A549 (cell line): ENCODE data around the gene SEPHS1. TPM values are rescaled to one million over a fixed set of nuclear protein-coding genes. Genes with fewer than 3 reads are reported as not detected.
A peak's percentile ranks its signal among the peaks of the same experiment; 100 is the strongest.
"Not testable (repeated sequence)": the region's sequence is repeated elsewhere in the genome, so short reads cannot be mapped to it uniquely, and the experiment has no call there.

ENCODE experiments used
- ATAC-seq, 2 experiments: fragments of 200-7000 bp in 1 of 2; fragments of >200 bp in 1 of 2; cut with Nextera tagmentation in 1 of 2; cut with Tn5 transposase in 1 of 2; 3 replicates each; pipeline versions ENCODE4 v1.8.0 to v1.9.1; 2018 to 2020; ENCODE audit warnings: mild to moderate bottlenecking in 1 of 2, moderate library complexity in 1 of 2
- CTCF ChIA-PET: fragments of 300-600 bp; sonication (Branson Sonifier 250); formaldehyde crosslinking; extraction: SDS; loops from one replicate; lab custom pipeline; 2021; ENCODE audit warnings: antibody characterized with exemption, inconsistent platforms; lab: Yijun Ruan, JAX
- POLR2A ChIA-PET: fragments of 350-600 bp; formaldehyde crosslinking; extraction: SDS; loops from one replicate; lab custom pipeline; 2021; ENCODE audit warnings: antibody characterized with exemption, inconsistent platforms; lab: Yijun Ruan, JAX
- DNase-seq, 2 experiments: peaks; one replicate each; pipeline versions ENCODE4 v3.0.0 to v3.0.0-alpha.2; 2011 to 2016; ENCODE audit warnings: low read depth in 1 of 2, low spot score in 1 of 2
- FAIRE-seq: peaks from 2 replicates; lab custom pipeline; 2011; peaks lifted over from hg19 to GRCh38; lab: Jason Lieb, UNC
- H3K27ac ChIP-seq, 2 experiments: fragments of >200 bp; sonication (Bioruptor Twin); formaldehyde crosslinking; 3 replicates each; pipeline ENCODE4 v1.5.1; 2016 to 2017
- H3K4me1 ChIP-seq: fragments of >200 bp; sonication (Bioruptor Twin); formaldehyde crosslinking; 3 replicates; pipeline ENCODE4 v1.6.1; 2016
- H3K4me2 ChIP-seq: fragments of >200 bp; sonication (Bioruptor Twin); formaldehyde crosslinking; 3 replicates; pipeline ENCODE4 v1.6.1; 2016
- H3K4me3 ChIP-seq: fragments of >200 bp; sonication (Bioruptor Twin); formaldehyde crosslinking; 3 replicates; pipeline ENCODE4 v1.5.1; 2016
- H3K9me3 ChIP-seq: fragments of >200 bp; sonication (Bioruptor Twin); formaldehyde crosslinking; 3 replicates; pipeline ENCODE4 v1.6.1; 2016
- BHLHE40 ChIP-seq: IDR thresholded peaks from 2 replicates; pipeline ENCODE4 v1.6.1; 2012; ENCODE audit warnings: low read depth, low read length, inconsistent platforms
- CEBPB ChIP-seq, 2 experiments: fragments of >200 bp in 1 of 2; sonication (Bioruptor Twin) in 1 of 2; formaldehyde crosslinking in 1 of 2; IDR thresholded peaks; 2 replicates each; pipeline ENCODE4 v1.6.1; 2012 to 2016
- CHD2 ChIP-seq: fragments of 150-350 bp; IDR thresholded peaks from 2 replicates; pipeline ENCODE4 v1.6.1; 2014; ENCODE audit warnings: low read length; ENCODE audit not compliant: partially characterized antibody
- CTCF ChIP-seq: fragments of >200 bp; sonication (Bioruptor Twin); formaldehyde crosslinking; IDR thresholded peaks from 3 replicates; pipeline ENCODE4 v1.5.1; 2016
- EHF ChIP-seq: fragments of 250-450 bp; sonication (Bioruptor Pico); IDR thresholded peaks from 2 replicates; pipeline ENCODE4 v1.5.0; 2020; ENCODE audit warnings: mild to moderate bottlenecking
- ELK1 ChIP-seq: fragments of 150-350 bp; IDR thresholded peaks from 2 replicates; pipeline ENCODE4 v1.6.1; 2014; ENCODE audit warnings: low read depth, mild to moderate bottlenecking, low read length
- ESRRA ChIP-seq: fragments of 150-350 bp; IDR thresholded peaks from 2 replicates; pipeline ENCODE4 v1.6.1; 2014; ENCODE audit warnings: mild to moderate bottlenecking, low read length, borderline replicate concordance
- FOSB ChIP-seq: fragments of 250-450 bp; sonication (Bioruptor Pico); IDR thresholded peaks from 2 replicates; pipeline ENCODE4 v1.5.0; 2020; ENCODE audit warnings: mild to moderate bottlenecking, moderate library complexity
- HDAC2 ChIP-seq: fragments of 200-600 bp; sonication (generic); IDR thresholded peaks from 2 replicates; pipeline ENCODE4 v1.6.1; 2016
- HEYL ChIP-seq: fragments of 250-450 bp; sonication (Bioruptor Pico); IDR thresholded peaks from 2 replicates; pipeline ENCODE4 v1.8.0; 2021; ENCODE audit warnings: mild to moderate bottlenecking, moderate library complexity
- HOXB13 ChIP-seq: fragments of 250-450 bp; sonication (Bioruptor Pico); IDR thresholded peaks from 2 replicates; pipeline ENCODE4 v1.5.0; 2020; ENCODE audit warnings: low read depth, mild to moderate bottlenecking, moderate library complexity
- KDM5A ChIP-seq: fragments of 200-600 bp; sonication (generic); IDR thresholded peaks from 2 replicates; pipeline ENCODE4 v1.6.1; 2016; ENCODE audit warnings: antibody characterized with exemption, mild to moderate bottlenecking
- MAFK ChIP-seq: fragments of 450-650 bp; IDR thresholded peaks from 2 replicates; pipeline ENCODE4 v1.6.1; 2014; ENCODE audit not compliant: partially characterized antibody
- MAX ChIP-seq: IDR thresholded peaks from 2 replicates; pipeline ENCODE4 v1.6.1; 2012
- MAZ ChIP-seq: fragments of 150-350 bp; IDR thresholded peaks from 2 replicates; pipeline ENCODE4 v1.6.1; 2014; ENCODE audit warnings: antibody characterized with exemption, low read depth, low read length, borderline replicate concordance
- MYC ChIP-seq: IDR thresholded peaks from 2 replicates; pipeline ENCODE4 v1.6.1; 2012; ENCODE audit warnings: mild to moderate bottlenecking, inconsistent platforms, low read length, improper control_type of control experiment, borderline replicate concordance
- NR3C1 ChIP-seq: fragments of >200 bp; sonication (Bioruptor Twin); formaldehyde crosslinking; IDR thresholded peaks from 3 replicates; pipeline ENCODE4 v1.6.1; 2017
- PBX3 ChIP-seq: IDR thresholded peaks from 2 replicates; pipeline ENCODE4 v1.6.1; 2012
- RFX5 ChIP-seq: fragments of 450-650 bp; IDR thresholded peaks from 2 replicates; pipeline ENCODE4 v1.7.1; 2014; ENCODE audit warnings: antibody characterized with exemption, mild to moderate bottlenecking, moderate library complexity
- TFCP2L1 ChIP-seq: fragments of 250-450 bp; sonication (Bioruptor Pico); IDR thresholded peaks from 2 replicates; pipeline ENCODE4 v1.5.0; 2021; ENCODE audit warnings: mild to moderate bottlenecking
- ZNF302 ChIP-seq: fragments of 250-450 bp; sonication (Bioruptor Pico); IDR thresholded peaks from 2 replicates; pipeline ENCODE4 v1.9.0; 2021; ENCODE audit warnings: inconsistent platforms, mild to moderate bottlenecking, moderate library complexity
- WGBS: methylation state at CpG from one replicate; pipeline ENCODE4 v1.1.6; 2017; ENCODE audit errors: missing lambda C conversion rate; 5-methylcytosine and 5-hydroxymethylcytosine counted together
- polyA plus RNA-seq, 4 experiments: library from polyadenylated mRNA; depleted of rRNA in 3 of 4; stranded (reverse); fragments of >200 nt; fragmentation: RNase III in 1 of 4; extraction: RNeasy Plus Mini Kit Qiagen cat#74134 plus additional on column Dnase treatment in 1 of 4; gene quantifications; 2 replicates in 3 of 4; 3 replicates in 1 of 4; pipeline ENCODE4 v1.2.3, GENCODE V29; 2011 to 2017

The SEPHS1 gene
- polyA plus RNA-seq, 2 of the 4 experiments (the other 2 are of a cell fraction): 71.4 to 124 TPM

- H3K4me1 ChIP-seq: peaks cover 3% of the 10 kb centered on the region; the same call in 1 of the 3 replicates
- DNase-seq (no peak), FAIRE-seq (no peak), ATAC-seq (peak in 1 of 2 experiments; percentile 46; a peak in 2 of 6 replicates)
- 85% methylated on average over 2 of the region's 2 CpGs for WGBS
- no peak overlapping the region for H3K4me3 ChIP-seq
- no peaks in the 10 kb centered on the region for H3K9me3 ChIP-seq
- H3K27ac ChIP-seq: no peak overlapping the region
- peak; percentile 60 for TF ChIP-seq MAFK
- no peak for TF ChIP-seq CEBPB (IDR thresholded peaks at IDR 0.05)
- no peak for TF ChIP-seq ZNF302 (CRISPR knock-in tag)
- ChIA-PET POLR2A (no interaction called here), CTCF (interaction anchor here (0.7 kb wide), 1 partner anchor 8 kb away, joined by 3 read pairs; no protein-coding TSS in a partner anchor)
- H3K4me2 ChIP-seq: no peak overlapping the region
Observed at GRCh38 chr10:13334556-13334955, 13.5 kb downstream of the SEPHS1 start.

- POLR2A ChIA-PET: no interaction called here
- H3K9me3 ChIP-seq: no peaks in the 10 kb centered on the region
- ATAC-seq: no peak
- no peak for DNase-seq
- H3K27ac ChIP-seq: no peak overlapping the region
- H3K4me1 ChIP-seq: peaks cover 3% of the 10 kb centered on the region; the same call in 1 of the 3 replicates
- no peak for FAIRE-seq
- WGBS: 94% methylated on average over 5 of the region's 5 CpGs
- no peak overlapping the region for H3K4me2 ChIP-seq
- CTCF ChIA-PET: no interaction called here
- TF ChIP-seq ZNF302 (CRISPR knock-in tag): no peak
- no peak for TF ChIP-seq ESRRA
- TF ChIP-seq MAX: no peak
- no peak for TF ChIP-seq KDM5A
- no peak overlapping the region for H3K4me3 ChIP-seq
Observed at GRCh38 chr10:13331646-13332045, 16.4 kb downstream of the SEPHS1 start.

GRCh38 chr10:13330980-13331379 lies 17.1 kb downstream of the SEPHS1 start:
- WGBS: 96% methylated on average over 8 of the region's 8 CpGs
- CTCF ChIA-PET: interaction anchor here (1.4 kb wide), 1 partner anchor 12 kb away, joined by 3 read pairs; no protein-coding TSS in a partner anchor
- DNase-seq, H3K27ac ChIP-seq, ATAC-seq, H3K4me3 ChIP-seq, POLR2A ChIA-PET, H3K4me1 ChIP-seq, H3K4me2 ChIP-seq, H3K9me3 ChIP-seq, FAIRE-seq: not testable (repeated sequence)

- ChIA-PET CTCF (interaction anchor here (1.4 to 2.4 kb wide), 2 partner anchors 10 to 27 kb away, joined by 3 to 11 read pairs; no protein-coding TSS in a partner anchor), POLR2A (no interaction called here)
- ATAC-seq (no peak), FAIRE-seq (no peak), DNase-seq (no peak)
- H3K4me3 ChIP-seq: no peak overlapping the region
- no peak overlapping the region for H3K27ac ChIP-seq
- H3K4me2 ChIP-seq: no peak overlapping the region
- WGBS: 86% methylated on average over 3 of the region's 3 CpGs
- H3K9me3 ChIP-seq: no peaks in the 10 kb centered on the region
- TF ChIP-seq MAZ (no peak), MYC (no peak), TFCP2L1 (CRISPR knock-in tag) (no peak), CTCF (no peak), HOXB13 (no peak), FOSB (CRISPR knock-in tag) (no peak), PBX3 (no peak), NR3C1 (no peak), HDAC2 (no peak), CHD2 (no peak), EHF (CRISPR knock-in tag) (no peak), KDM5A (no peak), BHLHE40 (no peak), RFX5 (no peak), HEYL (CRISPR knock-in tag) (no peak), ZNF302 (CRISPR knock-in tag) (no peak), MAX (no peak), CEBPB (IDR thresholded peaks at IDR 0.05) (no peak), ELK1 (no peak)
- no peaks in the 10 kb centered on the region for H3K4me1 ChIP-seq
Observed at GRCh38 chr10:13329565-13329964, 18.5 kb downstream of the SEPHS1 start.
